ENCODE results near the gene KRT4. TPM values are rescaled to one million over a fixed set of nuclear protein-coding genes. Genes with fewer than 3 reads are reported as not detected.

KRT4 gene
- total RNA-seq, 1 experiment from 2014 or later: not detected

GRCh38 chr12:52860102-52860823 is 46.3 kb upstream of the KRT4 start:
- no peak overlapping the region for H4K91ac ChIP-seq (ENCODE audit: insufficient read length, low read depth, low read length)
- no peak overlapping the region for H2BK20ac ChIP-seq (ENCODE audit: low read depth, low read length, poor library complexity, severe bottlenecking)
- Mint-ChIP-seq H3K4me1 (peaks cover 2 to 3% of the 10 kb centered on the region in 2 experiments), H3K36me3 (ENCODE audit: insufficient read depth in 1 of 3, low read depth in 3 of 3) (no peaks in the 10 kb centered on the region), H3K27ac (no peak overlapping the region; a peak in 1 of 7 replicates), H3K4me3 (no peak overlapping the region), H3K9me3 (no peaks in the 10 kb centered on the region), H3K27me3 (ENCODE audit: low read depth) (peaks cover 4% of the 10 kb centered on the region)
- no peak overlapping the region for H4K5ac ChIP-seq (ENCODE audit: insufficient read length, low read depth, low read length)
- no peaks in the 10 kb centered on the region for H3K9me3 ChIP-seq (ENCODE audit: control insufficient read depth, low read depth, low read length)
- no peak overlapping the region for H3K14ac ChIP-seq (ENCODE audit: insufficient read depth, low read length)
- H2BK5ac ChIP-seq (ENCODE audit: insufficient read length, low read length): no peak overlapping the region
- no peak overlapping the region for H3K9ac ChIP-seq (ENCODE audit: extremely low read depth, insufficient read length, low read length)
- H3K23ac ChIP-seq (ENCODE audit: insufficient read length, low read depth, low read length): no peak overlapping the region
- H3K79me1 ChIP-seq (ENCODE audit: insufficient read depth, low read depth, low read length, poor library complexity, severe bottlenecking): no peaks in the 10 kb centered on the region
- H3K27me3 ChIP-seq (ENCODE audit: insufficient read depth, low read length): no peaks in the 10 kb centered on the region
- H3K4ac ChIP-seq (ENCODE audit: low read depth, low read length): no peak overlapping the region
- no CpG with 5 or more reads among the region's 6 CpGs for WGBS (ENCODE audit: extremely low coverage, insufficient read length, low lambda C conversion rate)
- peak; percentile 31 for DNase-seq
- no peaks in the 10 kb centered on the region for H4K20me1 ChIP-seq (ENCODE audit: control insufficient read depth, insufficient read depth, insufficient read length)
- TF ChIP-seq CTCF (conservative IDR thresholded peaks at IDR 0.05): no peak
- no peak overlapping the region for H2BK12ac ChIP-seq (ENCODE audit: insufficient read length, low read depth, low read length)
- no peak overlapping the region for H3K18ac ChIP-seq (ENCODE audit: insufficient read length, low read depth, low read length)
- no peak overlapping the region for H2AFZ ChIP-seq (ENCODE audit: low read length)
- no peaks in the 10 kb centered on the region for H3K4me1 ChIP-seq (ENCODE audit: insufficient read depth, low read length)
- H2BK15ac ChIP-seq (ENCODE audit: low read depth, low read length): no peak overlapping the region
- no peak overlapping the region for H2BK120ac ChIP-seq (ENCODE audit: low read depth, low read length, poor library complexity, severe bottlenecking)
- H3K4me2 ChIP-seq (ENCODE audit: insufficient read depth, insufficient read length, low read length): no peak overlapping the region
- H2AK5ac ChIP-seq (ENCODE audit: insufficient read length, low read length): no peak overlapping the region
- H3K79me2 ChIP-seq (ENCODE audit: insufficient read depth, low read length): no peaks in the 10 kb centered on the region
- no peak overlapping the region for H3K27ac ChIP-seq (ENCODE audit: insufficient read length, low read depth, low read length)
- H3T11ph ChIP-seq (ENCODE audit: low read length): no peak overlapping the region
- no peak overlapping the region for H3K56ac ChIP-seq (ENCODE audit: insufficient read length, low read depth, low read length)
- no peaks in the 10 kb centered on the region for H3K23me2 ChIP-seq (ENCODE audit: insufficient read length, low read depth, low read length, poor library complexity, severe bottlenecking)
- H4K8ac ChIP-seq (replicated peaks; ENCODE audit: insufficient read length, low read depth, low read length): no peak overlapping the region

Measured in H9 (cell line).